Measurements from ENCODE around the gene ACSF3.

Gene ACSF3

GRCh38 chr16:89093602-89094251, at the start of gene ACSF3:
TSS of gene ACSF3 (plus strand) at chr16:89093852. CDS start at chr16:89100682, 6,830 bp downstream.
- Histone ChIP-seq H3K9me3 (ENCODE audit: low read depth, low read length) (no peaks in the 10 kb centered on the region), H3K36me3 (ENCODE audit: insufficient read depth, low read length) (no peaks in the 10 kb centered on the region), H3K9ac (ENCODE audit: insufficient read length) (peak within 1 kb of the TSS; percentile 68), H3K27ac (no peak within 1 kb of the TSS), H3K4me3 (peak within 1 kb of the TSS; percentile 78)
- DNase-seq (ENCODE audit: low read depth, low spot score): no peak
- TF ChIP-seq POLR2AphosphoS5 (IDR thresholded peaks at IDR 0.05; ENCODE audit: borderline replicate concordance, low read depth, low read length) (no peak), FOXP2 (optimal IDR thresholded peaks at IDR 0.05; ENCODE audit: control extremely low read depth, extremely low read length, insufficient read depth) (no peak), EZH2 (IDR thresholded peaks at IDR 0.05) (no peak)

GRCh38 chr16:89044418-89045180, 49.1 kb upstream of the ACSF3 start:
- no peak overlapping the region for H3K27ac ChIP-seq
- no peak for DNase-seq (ENCODE audit: low read depth, low spot score)
- no peaks in the 10 kb centered on the region for H3K9me3 ChIP-seq (ENCODE audit: low read depth, low read length)
- TF ChIP-seq FOXP2 (optimal IDR thresholded peaks at IDR 0.05; ENCODE audit: control extremely low read depth, extremely low read length, insufficient read depth) (no peak), EZH2 (IDR thresholded peaks at IDR 0.05) (no peak), POLR2AphosphoS5 (IDR thresholded peaks at IDR 0.05; ENCODE audit: borderline replicate concordance, low read depth, low read length) (no peak)
- H3K36me3 ChIP-seq (ENCODE audit: insufficient read depth, low read length): no peaks in the 10 kb centered on the region
- no peak overlapping the region for H3K9ac ChIP-seq (ENCODE audit: insufficient read length)
- H3K4me3 ChIP-seq: no peak overlapping the region

DNA sequence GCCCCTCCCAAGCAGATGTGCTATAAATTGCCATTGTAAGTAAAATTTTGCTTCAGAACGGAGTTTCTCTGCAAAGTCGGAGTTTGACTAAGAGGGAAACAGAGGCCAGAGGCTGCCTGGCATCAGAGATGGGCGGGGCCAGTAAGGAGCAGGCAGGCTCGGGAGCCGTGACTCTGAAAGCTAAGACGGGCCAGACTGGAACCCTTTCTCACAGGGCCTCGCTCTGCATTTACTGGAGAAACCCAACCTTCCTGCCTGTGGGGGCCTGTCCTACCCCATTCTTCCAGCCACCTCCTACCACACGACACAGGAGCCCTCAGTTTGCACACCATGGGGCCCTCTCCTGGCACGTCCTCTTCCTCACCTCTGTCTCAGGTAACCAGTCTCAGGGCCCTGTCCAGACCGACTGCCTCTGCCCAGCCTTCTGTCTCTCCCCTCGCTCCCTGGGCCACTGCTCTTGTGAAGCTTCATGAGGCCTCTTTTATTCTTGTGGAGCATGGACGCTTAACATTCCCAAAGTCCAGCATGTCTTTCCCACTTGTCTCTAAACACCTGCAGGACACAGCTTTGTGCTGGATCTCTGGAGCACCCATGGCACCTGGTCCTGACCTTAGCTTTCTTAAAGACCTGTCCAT, 48.4 kb upstream of the ACSF3 start:
- no peak overlapping the region for H3K9ac ChIP-seq (ENCODE audit: insufficient read length)
- DNase-seq (ENCODE audit: low read depth, low spot score): no peak
- H3K4me3 ChIP-seq: no peak overlapping the region
- H3K36me3 ChIP-seq (ENCODE audit: insufficient read depth, low read length): no peaks in the 10 kb centered on the region
- no peak overlapping the region for H3K27ac ChIP-seq
- TF ChIP-seq FOXP2 (optimal IDR thresholded peaks at IDR 0.05; ENCODE audit: control extremely low read depth, extremely low read length, insufficient read depth) (no peak), EZH2 (IDR thresholded peaks at IDR 0.05) (no peak), POLR2AphosphoS5 (IDR thresholded peaks at IDR 0.05; ENCODE audit: borderline replicate concordance, low read depth, low read length) (no peak)
- H3K9me3 ChIP-seq (ENCODE audit: low read depth, low read length): no peaks in the 10 kb centered on the region

GRCh38 chr16:89045881-89046280, 47.8 kb upstream of the ACSF3 start:
- no peak for DNase-seq (ENCODE audit: low read depth, low spot score)
- Histone ChIP-seq H3K36me3 (ENCODE audit: insufficient read depth, low read length) (no peaks in the 10 kb centered on the region), H3K9me3 (ENCODE audit: low read depth, low read length) (no peaks in the 10 kb centered on the region), H3K9ac (ENCODE audit: insufficient read length) (no peak overlapping the region), H3K4me3 (no peak overlapping the region), H3K27ac (no peak overlapping the region)
- TF ChIP-seq EZH2 (IDR thresholded peaks at IDR 0.05) (no peak), POLR2AphosphoS5 (IDR thresholded peaks at IDR 0.05; ENCODE audit: borderline replicate concordance, low read depth, low read length) (no peak), FOXP2 (optimal IDR thresholded peaks at IDR 0.05; ENCODE audit: control extremely low read depth, extremely low read length, insufficient read depth) (no peak)

DNA sequence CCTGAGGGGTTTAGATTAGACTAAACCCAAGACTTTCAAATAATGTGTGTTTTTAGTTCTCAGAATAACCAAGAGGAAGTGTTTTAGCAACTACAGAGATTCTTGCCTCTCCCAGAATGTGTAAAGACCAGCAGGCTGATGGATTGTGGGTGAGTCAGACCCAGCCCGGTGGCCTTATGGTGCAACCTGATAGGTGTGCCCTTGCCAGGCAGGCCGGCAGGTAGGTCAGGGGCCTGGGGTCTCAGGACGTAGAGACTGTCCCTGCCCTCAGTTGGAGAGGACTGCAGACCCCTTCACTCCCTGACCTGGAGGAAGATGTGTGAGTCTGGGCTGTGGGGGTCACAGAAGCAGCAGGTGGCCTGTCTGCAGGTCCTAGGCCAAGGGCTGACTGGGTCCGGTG, 47.2 kb upstream of the ACSF3 start:
- no peak overlapping the region for H3K27ac ChIP-seq

DNA sequence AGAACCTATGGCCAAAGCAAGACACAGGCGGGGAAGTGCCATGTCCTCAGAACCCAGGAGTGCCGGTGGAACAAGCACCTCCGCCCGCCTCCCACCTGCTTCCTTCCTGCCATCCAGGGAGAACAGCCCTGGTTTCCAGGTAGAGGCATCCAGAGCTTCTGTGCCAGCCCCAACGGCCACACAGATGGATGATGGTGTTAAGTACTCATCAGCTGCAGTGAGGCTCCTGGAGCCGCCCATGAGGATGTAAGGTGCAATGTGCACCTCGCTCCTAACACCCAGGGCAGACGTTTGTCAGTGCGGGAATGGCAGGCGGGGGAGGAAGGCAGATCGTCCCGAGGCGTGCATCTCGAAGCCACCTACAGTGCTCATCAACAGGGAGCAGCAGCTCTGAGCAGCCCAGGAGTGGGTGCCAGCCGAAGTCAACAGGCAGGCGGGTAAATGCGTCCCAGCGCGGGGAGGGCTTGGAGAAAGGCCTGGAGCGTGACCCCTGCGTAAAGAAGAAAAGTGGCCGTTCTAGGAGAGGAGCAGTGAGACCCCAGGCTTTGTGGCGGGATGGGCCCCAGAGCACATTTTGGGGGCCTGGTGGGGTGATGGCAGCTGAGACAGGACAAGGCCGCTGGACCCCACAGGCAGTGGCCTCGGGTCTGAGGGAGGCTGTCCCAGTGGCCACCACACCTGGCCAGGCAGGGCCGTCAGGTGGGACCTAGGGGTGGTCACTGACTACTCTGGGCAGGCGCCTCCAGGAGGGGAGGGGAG, 46.1 kb upstream of the ACSF3 start:
- TF ChIP-seq POLR2AphosphoS5 (IDR thresholded peaks at IDR 0.05; ENCODE audit: borderline replicate concordance, low read depth, low read length): no peak
- Histone ChIP-seq H3K9me3 (ENCODE audit: low read depth, low read length) (no peaks in the 10 kb centered on the region), H3K36me3 (ENCODE audit: insufficient read depth, low read length) (no peaks in the 10 kb centered on the region), H3K4me3 (no peak overlapping the region), H3K9ac (ENCODE audit: insufficient read length) (no peak overlapping the region), H3K27ac (no peak overlapping the region)
- DNase-seq (ENCODE audit: low read depth, low spot score): no peak

More for the DNA sequence above, 47.2 kb upstream of the ACSF3 start:
- no peak overlapping the region for H3K9ac ChIP-seq (ENCODE audit: insufficient read length)
- H3K36me3 ChIP-seq (ENCODE audit: insufficient read depth, low read length): no peaks in the 10 kb centered on the region
- H3K4me3 ChIP-seq: no peak overlapping the region
- TF ChIP-seq POLR2AphosphoS5 (IDR thresholded peaks at IDR 0.05; ENCODE audit: borderline replicate concordance, low read depth, low read length) (no peak), FOXP2 (optimal IDR thresholded peaks at IDR 0.05; ENCODE audit: control extremely low read depth, extremely low read length, insufficient read depth) (no peak), EZH2 (IDR thresholded peaks at IDR 0.05) (no peak)
- DNase-seq (ENCODE audit: low read depth, low spot score): no peak
- H3K9me3 ChIP-seq (ENCODE audit: low read depth, low read length): no peaks in the 10 kb centered on the region

DNA sequence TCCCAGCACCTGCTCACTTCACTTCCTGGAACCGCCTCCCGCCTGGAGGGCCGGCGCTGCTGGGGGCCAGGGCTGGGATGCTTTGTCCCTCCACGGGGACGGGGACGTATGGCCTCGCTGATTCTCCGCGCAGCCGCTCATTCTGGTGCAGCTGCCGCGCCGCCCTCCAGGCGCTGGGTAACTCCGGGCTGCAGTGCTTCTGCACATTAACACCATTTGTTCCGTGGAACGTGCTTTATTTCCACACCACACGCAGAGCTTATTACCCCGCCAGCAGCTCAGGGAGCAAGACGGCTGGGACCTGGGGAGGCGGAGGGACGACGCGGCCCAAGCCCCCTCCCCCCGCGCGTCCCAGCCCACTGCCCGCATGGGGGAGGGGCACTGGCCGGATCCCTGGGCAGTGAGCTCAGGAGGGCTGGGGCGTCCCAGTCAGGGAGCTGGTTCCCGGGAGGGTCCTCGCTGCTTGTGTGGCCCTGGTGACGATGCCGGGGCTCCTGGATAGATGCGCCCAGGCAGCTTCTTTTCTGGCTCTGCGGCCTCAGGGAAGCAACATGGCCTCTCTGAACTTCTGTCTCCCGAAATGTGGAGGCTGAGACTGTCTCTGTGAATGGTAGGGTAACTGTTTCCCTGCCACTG, 45.4 kb upstream of the ACSF3 start:
- DNase-seq (ENCODE audit: low read depth, low spot score): no peak
- Histone ChIP-seq H3K27ac (no peak overlapping the region), H3K9me3 (ENCODE audit: low read depth, low read length) (no peaks in the 10 kb centered on the region), H3K9ac (ENCODE audit: insufficient read length) (no peak overlapping the region), H3K36me3 (ENCODE audit: insufficient read depth, low read length) (no peaks in the 10 kb centered on the region), H3K4me3 (no peak overlapping the region)
- no peak for TF ChIP-seq FOXP2 (optimal IDR thresholded peaks at IDR 0.05; ENCODE audit: control extremely low read depth, extremely low read length, insufficient read depth)
- no peak for TF ChIP-seq EZH2 (IDR thresholded peaks at IDR 0.05)
- no peak for TF ChIP-seq POLR2AphosphoS5 (IDR thresholded peaks at IDR 0.05; ENCODE audit: borderline replicate concordance, low read depth, low read length)

Measured in SK-N-MC (cell line).